K562 (cell line): ENCODE measurements around the gene ARMH1. TPM values are rescaled to one million over a fixed set of nuclear protein-coding genes. Genes with fewer than 3 reads are reported as not detected.

Source experiments
- BRD4 ChIP-seq: fragments of 200-600 bp; sonication (generic); IDR thresholded peaks from 2 replicates; pipeline ENCODE4 v1.6.1; 2017; ENCODE audit warnings: inconsistent platforms
- CBFB ChIP-seq: sonication (generic); formaldehyde crosslinking; IDR thresholded peaks from 2 replicates; pipeline ENCODE4 v1.4.0; 2020; ENCODE audit warnings: mild to moderate bottlenecking, missing genetic modification reagents
- CBX3 ChIP-seq, 2 experiments: IDR thresholded peaks; 1 replicate in 1 of 2; 2 replicates in 1 of 2; pipeline ENCODE4 v1.6.1; 2012; ENCODE audit warnings: inconsistent platforms in 2 of 2, low read length in 2 of 2, borderline replicate concordance in 1 of 2, control low read depth in 1 of 2
- CGGBP1 ChIP-seq: fragments of 250-450 bp; sonication (Bioruptor Pico); IDR thresholded peaks from 2 replicates; pipeline ENCODE4 v1.9.0; 2021; ENCODE audit warnings: mild to moderate bottlenecking
- DNMT1 ChIP-seq: fragments of 450-650 bp; IDR thresholded peaks from 2 replicates; pipeline ENCODE4 v1.6.1; 2016; ENCODE audit warnings: antibody characterized with exemption, mild to moderate bottlenecking
- FOS ChIP-seq: IDR thresholded peaks from 3 replicates; pipeline ENCODE4 v1.6.1; 2011; ENCODE audit not compliant: insufficient read length; ENCODE audit errors: extremely low read depth
- GATA2 ChIP-seq: sonication (generic); formaldehyde crosslinking; IDR thresholded peaks from 2 replicates; pipeline ENCODE4 v1.4.0; 2020; ENCODE audit warnings: mild to moderate bottlenecking, missing genetic modification reagents
- HDAC1 ChIP-seq, 2 experiments: fragments of 450-650 bp; IDR thresholded peaks; 2 replicates each; pipeline ENCODE4 v1.6.1; 2016 to 2017; ENCODE audit warnings: inconsistent platforms in 1 of 2, mild to moderate bottlenecking in 1 of 2, moderate library complexity in 1 of 2
- HOXB6 ChIP-seq: fragments of 250-450 bp; sonication (Bioruptor Pico); IDR thresholded peaks from 2 replicates; pipeline ENCODE4 v1.5.1; 2022; ENCODE audit warnings: mild to moderate bottlenecking, borderline replicate concordance
- LCOR ChIP-seq: sonication (generic); formaldehyde crosslinking; IDR thresholded peaks from 2 replicates; pipeline ENCODE4 v1.8.0; 2022; ENCODE audit warnings: mild to moderate bottlenecking, missing genetic modification reagents
- MYC ChIP-seq, 2 experiments: fragments of 250-450 bp in 1 of 2; sonication (Bioruptor Pico) in 1 of 2; IDR thresholded peaks; 2 replicates each; pipeline versions ENCODE4 v1.5.1 to v1.6.1; 2012 to 2021; ENCODE audit warnings: low read depth in 2 of 2, borderline replicate concordance in 1 of 2, improper control_type of control experiment in 1 of 2, low read length in 1 of 2, mild to moderate bottlenecking in 1 of 2, moderate library complexity in 1 of 2
- PRMT5 ChIP-seq: sonication (generic); formaldehyde crosslinking; IDR thresholded peaks from 2 replicates; pipeline ENCODE4 v1.5.0; 2020; ENCODE audit warnings: missing genetic modification reagents
- RBFOX2 ChIP-seq: fragments of 200-400 bp; formaldehyde crosslinking; IDR thresholded peaks from 2 replicates; pipeline ENCODE4 v1.6.1; 2017; ENCODE audit warnings: low read depth, mild to moderate bottlenecking, low read length, moderate library complexity
- RCOR1 ChIP-seq, 2 experiments: IDR thresholded peaks; 2 replicates each; pipeline ENCODE4 v1.6.1; 2012; ENCODE audit warnings: low read depth in 2 of 2, low read length in 2 of 2, borderline replicate concordance in 1 of 2, improper control_type of control experiment in 1 of 2
- SNIP1 ChIP-seq: fragments of 450-650 bp; IDR thresholded peaks from 2 replicates; pipeline ENCODE4 v1.7.1; 2017; ENCODE audit warnings: low read depth, mild to moderate bottlenecking
- TBL1XR1 ChIP-seq, 2 experiments: IDR thresholded peaks; 2 replicates each; pipeline ENCODE4 v1.6.1; 2012; ENCODE audit warnings: improper control_type of control experiment in 2 of 2, low read length in 2 of 2, mild to moderate bottlenecking in 1 of 2
- XRCC3 ChIP-seq: fragments of 450-650 bp; IDR thresholded peaks from 2 replicates; pipeline ENCODE4 v1.6.1; 2017; ENCODE audit warnings: mild to moderate bottlenecking, moderate library complexity
- ZMIZ1 ChIP-seq, 2 experiments: fragments of 150-350 bp in 1 of 2; IDR thresholded peaks; 2 replicates each; pipeline ENCODE4 v1.6.1; 2012 to 2016; ENCODE audit warnings: low read depth in 2 of 2, low read length in 2 of 2, mild to moderate bottlenecking in 1 of 2, moderate library complexity in 1 of 2
- ZNF280B ChIP-seq: fragments of 250-450 bp; sonication (Bioruptor Pico); IDR thresholded peaks from 2 replicates; pipeline ENCODE4 v1.5.1; 2021; ENCODE audit warnings: mild to moderate bottlenecking
- ZNF408 ChIP-seq: fragments of 250-450 bp; sonication (Bioruptor Pico); IDR thresholded peaks from 2 replicates; pipeline ENCODE4 v1.4.0; 2020; ENCODE audit warnings: low read depth, mild to moderate bottlenecking, moderate library complexity
- ZNF740 ChIP-seq, 3 experiments: fragments of 200-800 bp in 1 of 3; sonication (Bioruptor generic) in 1 of 3; sonication (generic) in 1 of 3; formaldehyde crosslinking in 1 of 3; IDR thresholded peaks; 2 replicates each; pipeline versions ENCODE4 v1.6.1 to v1.8.0; 2016 to 2022; ENCODE audit warnings: mild to moderate bottlenecking in 2 of 3, missing compliant biosample characterization in 2 of 3, missing genetic modification characterization in 2 of 3, missing genetic modification reagents in 1 of 3
- polyA plus RNA-seq, 8 experiments: library from polyadenylated mRNA; depleted of rRNA in 4 of 8; stranded (reverse) in 5 of 8; unstranded in 3 of 8; fragments of >200 nt; fragmentation: Nextera tagmentation in 2 of 8; fragmentation: Illumina TruSeq in 1 of 8; extraction: Ambion mirVana in 2 of 8; extraction: Trizol in 1 of 8; gene quantifications; 2 replicates each; pipeline versions ENCODE4 v1.2.1 to v1.2.3, GENCODE V29; 2011 to 2014; ENCODE audit warnings: inconsistent platforms in 1 of 8, missing spikeins in 1 of 8
- total RNA-seq, 7 experiments: library from RNA; depleted of rRNA in 6 of 7; stranded (reverse); fragments of >200 nt in 6 of 7; fragmentation: Illumina TruSeq in 2 of 7; extraction: Trizol in 2 of 7; gene quantifications; 2 replicates each; pipeline versions ENCODE4 v1.2.1 to v1.2.3, GENCODE V29; 2011 to 2021; ENCODE audit warnings: low replicate concordance in 1 of 7

Gene ARMH1
- total and polyA plus RNA-seq, 9 of the 15 experiments (the other 6 are each of a cell fraction or from before 2014, with no cell fraction given), result 0.41 TPM; not detected in 8

- TF ChIP-seq ZNF740 (CRISPR knock-in tag; IDR thresholded peaks at IDR 0.05) (no peak), ZNF740 (tag; IDR thresholded peaks at IDR 0.05) (no peak), RBFOX2 (no peak), PRMT5 (CRISPR knock-in tag) (no peak), TBL1XR1 (IDR thresholded peaks at IDR 0.05; ENCODE audit: low read length in 2 of 2) (peak in 1 of 2 experiments; percentile 55; a peak in 1 of 4 replicates), SNIP1 (no peak), MYC (IDR thresholded peaks at IDR 0.05; ENCODE audit: low read depth, low read length) (peak; percentile 45; the same call in 1 of the 2 replicates), MYC (CRISPR knock-in tag; IDR thresholded peaks at IDR 0.05; ENCODE audit: borderline replicate concordance, low read depth) (no peak), CGGBP1 (no peak), FOS (no peak), ZMIZ1 (IDR thresholded peaks at IDR 0.05; ENCODE audit: low read depth in 2 of 2, low read length in 2 of 2) (peak in 1 of 2 experiments; percentile 19; a peak in 1 of 4 replicates), GATA2 (peak; percentile 11; the same call in 1 of the 2 replicates), HOXB6 (no peak), ZNF408 (no peak), HDAC1 (IDR thresholded peaks at IDR 0.05) (peak in 1 of 2 experiments; percentile 86; a peak in 2 of 4 replicates), ZNF280B (no peak), CBX3 (IDR thresholded peaks at IDR 0.05; ENCODE audit: borderline replicate concordance in 1 of 2, low read length in 2 of 2) (no peak), XRCC3 (no peak), DNMT1 (no peak), LCOR (CRISPR knock-in tag) (0 out of 2 replicates have a peak, but pooled peaks have one; percentile 36), RCOR1 (IDR thresholded peaks at IDR 0.05; ENCODE audit: borderline replicate concordance in 1 of 2, low read depth in 2 of 2, low read length in 2 of 2) (peak in 1 of 2 experiments; percentile 97; a peak in 3 of 4 replicates), CBFB (CRISPR knock-in tag) (no peak), BRD4 (no peak)
These were observed 2.1 kb downstream of the ARMH1 start (continued) for GRCh38 chr1:44676484-44677200.
